GM19452 (cell line): ENCODE measurements around the gene PTBP3.
"Not testable (repeated sequence)": the region's sequence is repeated elsewhere in the genome, so short reads cannot be mapped to it uniquely, and the experiment has no call there.

Source experiments
- ATAC-seq: cut with Tn5 transposase; IDR thresholded peaks from one replicate; pipeline ENCODE4 v1.9.1; 2021; ENCODE audit not compliant: unreplicated experiment

PTBP3 gene

DNA sequence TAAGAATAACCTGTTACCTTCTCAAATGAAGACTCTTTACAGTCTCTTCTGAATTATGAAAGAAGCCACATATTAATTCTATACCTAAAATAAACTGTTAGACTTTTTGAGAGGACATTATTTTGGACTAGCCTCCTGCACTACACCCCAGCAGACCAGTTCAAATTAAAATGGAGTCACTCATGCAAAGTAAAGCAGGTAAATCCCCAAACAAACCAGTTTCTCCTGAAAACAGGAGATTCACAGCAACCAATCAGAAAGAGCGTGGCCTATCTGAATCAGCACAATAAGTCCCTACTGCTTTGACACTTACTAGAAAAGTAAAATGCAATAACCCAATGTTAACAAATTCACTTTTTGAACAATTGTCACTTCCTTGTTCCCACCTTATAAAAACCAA is 58.8 kb downstream of the PTBP3 start:
- no peak for ATAC-seq

DNA sequence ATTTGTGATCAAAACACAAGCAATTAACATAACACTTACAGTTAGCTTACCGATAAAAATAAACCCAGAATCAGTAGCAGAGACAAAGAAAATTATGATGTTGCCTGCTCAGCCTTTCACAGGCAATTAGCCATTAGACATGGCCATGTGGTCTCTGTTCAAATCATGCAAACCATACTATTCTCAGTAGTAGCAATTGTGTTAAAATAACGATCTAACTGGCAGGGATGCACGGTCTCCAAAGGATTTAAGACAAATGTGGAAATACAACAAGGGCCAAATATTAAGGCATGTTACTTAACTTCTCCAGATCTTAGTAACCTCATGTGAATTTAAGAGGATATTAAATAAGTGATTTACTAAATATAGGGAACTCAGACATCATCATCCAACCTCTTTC is 59.5 kb downstream of the PTBP3 start:
- no peak for ATAC-seq

DNA sequence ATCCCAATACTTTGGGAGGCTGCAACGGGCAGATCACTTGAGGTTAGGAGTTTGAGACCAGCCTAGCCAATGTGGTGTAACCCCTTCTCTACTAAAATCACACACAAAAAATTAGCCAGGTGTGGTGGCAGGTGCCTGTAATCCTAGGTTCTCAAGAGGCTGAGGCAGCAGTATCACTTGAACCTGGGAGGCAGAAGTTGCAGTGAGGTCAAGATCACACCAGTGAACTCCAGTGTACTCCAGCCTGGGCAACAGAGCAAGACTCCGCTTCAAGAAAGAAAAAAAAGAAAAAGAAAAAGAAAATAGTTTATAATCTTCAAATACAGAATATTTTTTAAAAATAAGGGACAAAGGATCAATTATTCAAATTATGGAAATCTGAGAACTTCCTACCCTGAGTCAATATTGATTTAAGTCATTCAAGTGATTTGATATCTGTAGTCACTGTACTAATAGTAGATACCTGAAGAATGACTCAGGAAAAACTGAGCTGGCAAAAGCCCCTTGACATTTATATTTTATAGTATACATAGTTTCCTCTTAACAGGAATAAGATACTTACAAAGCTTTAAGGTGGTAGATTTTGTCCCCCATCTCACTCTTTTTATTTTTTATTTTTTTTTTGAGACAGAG is 61.8 kb downstream of the PTBP3 start:
- no peak for ATAC-seq

DNA sequence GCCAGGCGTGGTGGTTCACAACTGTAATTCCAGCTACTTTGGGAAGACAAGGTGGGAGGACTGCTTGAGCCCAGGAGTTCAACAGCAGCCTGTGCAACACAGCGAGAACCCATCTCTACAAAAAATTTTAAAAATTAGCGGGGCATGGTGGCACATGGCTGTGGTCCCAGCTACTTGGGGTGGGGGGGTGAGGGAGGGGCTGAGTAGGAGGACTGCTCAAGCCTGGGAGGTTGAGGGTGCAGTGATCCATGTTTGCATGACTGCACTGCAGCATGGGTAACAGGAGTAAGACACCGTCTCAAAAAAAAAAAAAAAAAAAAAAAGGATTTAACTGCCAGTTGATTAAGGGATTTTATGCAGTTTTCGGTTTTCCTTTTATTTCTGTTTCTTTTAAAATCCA is 65.0 kb downstream of the PTBP3 start:
- ATAC-seq, result no peak

DNA sequence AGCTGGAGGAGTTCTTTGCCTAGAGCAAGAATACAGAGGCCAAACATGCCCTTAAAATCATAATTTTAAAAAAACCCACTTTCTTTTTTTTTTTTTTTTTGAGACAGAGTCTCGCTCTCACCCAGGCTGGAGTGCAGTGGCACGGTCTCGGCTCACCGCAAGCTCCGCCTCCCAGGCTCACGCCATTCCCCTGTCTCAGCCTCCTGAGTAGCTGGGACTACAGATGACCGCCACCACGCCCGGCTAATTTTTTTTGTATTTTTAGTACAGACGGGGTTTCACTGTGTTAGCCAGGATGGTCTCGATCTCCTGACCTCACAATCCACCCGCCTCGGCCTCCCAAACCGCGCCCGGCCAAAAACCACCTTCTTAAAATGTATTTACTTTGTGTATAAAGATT is 66.3 kb downstream of the PTBP3 start:
- not testable (repeated sequence) for ATAC-seq

DNA sequence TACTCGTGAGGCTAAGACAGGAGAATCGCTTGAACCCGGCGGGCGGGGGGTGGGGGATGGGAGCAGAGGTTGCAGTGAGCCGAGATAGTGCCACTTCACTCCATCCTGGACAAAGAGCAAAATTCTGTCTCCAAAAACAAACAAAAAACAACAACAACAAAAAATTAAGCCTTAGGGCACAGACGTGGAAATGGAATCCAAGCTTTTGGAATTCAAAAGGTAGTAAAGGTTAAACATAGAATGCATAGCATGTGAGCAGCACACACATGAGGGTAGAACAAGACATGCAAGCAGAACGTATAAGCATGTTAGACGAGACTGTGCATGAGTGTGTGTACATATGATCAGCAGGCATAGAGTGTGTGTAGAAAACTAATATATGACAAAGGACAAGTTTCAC is 68.0 kb downstream of the PTBP3 start:
- ATAC-seq, result no peak

DNA sequence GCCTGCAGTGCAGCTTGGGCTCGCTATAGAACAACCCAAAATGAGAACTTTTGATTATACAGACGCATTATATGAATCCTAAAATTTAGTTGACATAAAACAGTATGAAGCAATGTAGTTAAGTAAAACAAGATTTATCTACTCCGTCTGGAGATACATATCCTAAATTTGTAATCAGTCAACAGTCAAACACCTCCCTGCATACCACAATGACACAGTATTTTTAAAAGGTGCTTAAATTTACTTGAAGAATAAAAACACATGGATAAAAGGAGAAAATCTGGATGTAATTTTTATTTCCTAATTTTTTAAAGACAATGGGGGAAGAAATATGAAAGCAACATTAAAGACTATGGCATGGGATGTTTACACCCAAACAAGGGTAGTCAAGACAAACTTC is 70.8 kb downstream of the PTBP3 start:
- ATAC-seq, result no peak

DNA sequence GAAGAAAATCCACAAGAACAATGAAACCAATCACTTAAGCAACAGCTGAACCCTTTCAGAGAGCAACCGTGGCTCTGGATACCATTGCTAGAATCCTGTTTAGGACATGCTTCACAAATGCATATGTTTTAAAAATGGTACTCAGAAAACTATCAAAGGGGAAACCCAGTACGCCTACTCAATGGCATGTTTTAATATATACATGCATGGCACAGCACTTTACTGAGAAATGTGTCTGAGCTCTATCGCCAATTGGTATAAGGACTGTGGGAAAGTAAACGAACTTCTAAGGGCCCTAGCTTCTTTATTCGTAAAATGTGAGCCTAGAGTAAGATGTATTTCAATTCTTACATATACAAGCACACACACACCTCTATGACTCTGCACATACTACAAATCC is 72.3 kb downstream of the PTBP3 start:
- ATAC-seq, result no peak

DNA sequence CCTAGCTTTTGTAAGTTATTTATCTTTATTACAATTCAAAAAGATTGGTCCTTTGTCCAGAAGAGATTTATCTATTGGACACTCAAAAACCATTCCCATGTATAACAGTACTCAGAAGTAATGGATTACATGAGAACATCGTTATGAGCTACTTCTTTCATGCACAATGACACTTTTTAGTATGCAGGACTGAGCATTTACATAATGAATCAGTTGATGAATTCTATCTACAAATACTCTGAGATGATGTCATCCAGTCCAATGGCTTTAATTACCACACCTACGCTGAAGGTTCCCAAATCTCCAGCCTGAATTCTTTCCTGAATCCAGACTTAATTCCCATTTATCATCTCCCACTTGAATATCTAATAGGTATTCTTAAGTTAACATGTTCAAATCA is 75.3 kb downstream of the PTBP3 start:
- ATAC-seq, result no peak

DNA sequence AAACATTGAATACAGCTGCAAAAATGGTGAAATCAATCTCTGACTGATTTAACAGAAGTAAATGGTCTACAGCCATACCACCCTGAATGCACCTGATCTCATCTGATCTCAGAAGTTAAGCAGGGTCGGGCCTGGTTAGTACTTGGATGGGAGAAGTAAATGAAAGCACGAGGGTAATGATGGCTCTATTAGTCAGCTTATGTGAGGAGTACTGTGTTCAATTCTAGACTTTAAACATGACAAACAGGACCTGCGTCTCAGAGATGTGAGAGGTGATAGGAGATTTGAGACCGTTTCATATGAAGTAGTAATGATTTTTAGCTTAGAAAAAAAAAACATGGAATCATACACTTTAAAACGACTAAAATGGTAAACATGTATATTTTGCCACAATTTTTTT is 81.2 kb downstream of the PTBP3 start:
- ATAC-seq, result no peak

DNA sequence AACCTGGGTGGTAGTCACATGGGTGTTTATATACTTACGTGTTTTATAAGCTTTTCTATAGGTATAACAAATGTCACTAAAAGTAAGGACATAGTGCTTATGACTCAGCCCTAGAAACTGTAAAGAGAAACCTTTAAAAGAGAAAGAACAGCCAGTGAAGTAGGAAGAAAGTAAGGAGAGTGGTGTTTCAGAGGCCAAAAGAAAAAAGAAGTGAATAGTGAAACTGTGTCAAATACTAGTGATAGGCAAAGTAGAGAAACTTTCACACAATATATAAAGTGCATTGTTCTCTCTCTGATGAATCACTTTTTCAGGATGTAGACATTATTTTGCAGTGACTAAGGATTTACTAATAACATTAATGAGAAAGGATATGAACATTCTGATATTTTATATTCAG is 84.1 kb downstream of the PTBP3 start:
- ATAC-seq, result peak; percentile 67

DNA sequence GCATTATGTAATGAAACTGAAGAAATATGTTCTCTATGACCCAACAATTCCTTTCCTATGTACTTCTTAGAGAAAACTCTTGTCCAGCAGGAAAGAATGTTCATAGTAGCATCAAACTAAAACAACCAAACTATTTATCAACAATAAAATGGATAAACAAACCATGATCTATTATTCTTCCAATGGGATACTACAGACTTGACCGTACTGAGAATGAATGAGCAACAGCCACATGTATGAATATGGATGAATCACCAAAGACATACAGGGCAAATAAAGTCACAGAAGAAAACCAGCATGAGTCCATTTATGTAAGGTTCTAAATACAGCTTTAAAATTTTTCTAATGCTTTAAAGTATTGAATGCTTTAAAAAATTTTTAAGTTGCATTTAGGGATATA is 84.7 kb downstream of the PTBP3 start:
- ATAC-seq, result no peak

DNA sequence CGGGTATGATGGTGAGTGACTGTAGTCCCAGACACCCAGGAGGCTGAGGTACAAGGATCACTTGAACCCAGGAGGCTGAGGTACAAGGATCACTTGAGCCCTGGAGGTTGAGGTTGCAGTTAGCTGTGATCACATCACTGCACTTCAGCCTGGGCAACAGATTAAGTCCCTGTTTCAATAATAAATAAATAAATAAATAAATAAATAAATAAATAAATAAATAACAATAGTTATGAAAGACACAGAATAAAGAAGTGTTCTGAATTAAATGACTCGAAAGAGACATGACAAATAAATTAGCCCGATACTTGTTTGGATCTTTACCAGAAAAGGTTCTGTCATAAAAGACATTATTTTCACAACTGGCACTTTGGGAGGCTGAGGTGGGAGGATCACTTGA is 86.3 kb downstream of the PTBP3 start:
- no peak for ATAC-seq

DNA sequence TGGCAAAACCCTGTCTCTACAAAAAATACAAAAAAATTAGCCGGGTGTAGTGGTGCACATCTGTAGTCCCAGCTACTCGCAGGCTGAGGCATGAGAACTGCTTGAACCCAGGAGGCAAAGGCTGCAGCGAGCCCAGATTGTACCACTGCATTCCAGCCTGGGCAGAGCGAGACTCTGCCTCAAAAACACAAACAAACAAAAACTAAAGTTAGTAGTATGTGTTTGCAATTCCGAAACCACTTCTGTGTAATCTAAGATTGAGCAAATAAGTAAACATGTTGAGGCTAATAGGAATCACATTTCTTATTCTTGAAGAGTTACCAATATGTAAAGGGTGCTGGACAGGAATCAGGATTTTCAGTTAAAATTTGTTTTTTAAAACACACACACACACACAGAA is 88.3 kb downstream of the PTBP3 start:
- no peak for ATAC-seq

DNA sequence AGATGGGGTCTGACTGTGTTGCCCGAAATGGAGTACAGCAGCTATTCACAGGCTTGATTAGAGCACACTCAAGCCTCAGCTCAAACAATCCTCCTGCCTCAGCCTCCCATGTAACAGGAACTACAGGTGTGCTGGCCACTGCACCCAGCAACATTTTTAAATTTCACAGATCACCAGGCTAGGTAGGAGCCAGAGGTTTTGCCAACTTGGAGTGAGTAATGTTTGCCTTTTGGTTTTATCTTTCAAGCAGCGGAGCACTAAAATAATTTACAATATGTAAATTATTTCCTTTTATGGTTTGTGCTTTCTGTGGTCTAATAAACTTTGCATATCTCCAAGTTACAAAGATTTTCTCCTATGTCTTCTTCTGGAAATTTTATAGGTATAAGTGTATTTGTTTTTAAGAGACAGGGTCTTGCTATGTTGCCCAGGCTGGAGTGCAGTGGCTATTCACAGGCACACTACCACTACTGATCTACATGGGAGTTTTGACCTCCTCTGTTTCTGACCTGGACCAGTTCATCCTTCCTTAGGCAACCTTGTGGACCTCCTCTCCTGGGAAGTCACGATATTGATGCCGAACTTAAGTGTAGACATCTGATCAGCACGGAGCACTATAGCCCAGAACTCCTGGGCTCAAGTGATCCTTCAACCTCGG is 91.1 kb downstream of the PTBP3 start:
- no peak for ATAC-seq

DNA sequence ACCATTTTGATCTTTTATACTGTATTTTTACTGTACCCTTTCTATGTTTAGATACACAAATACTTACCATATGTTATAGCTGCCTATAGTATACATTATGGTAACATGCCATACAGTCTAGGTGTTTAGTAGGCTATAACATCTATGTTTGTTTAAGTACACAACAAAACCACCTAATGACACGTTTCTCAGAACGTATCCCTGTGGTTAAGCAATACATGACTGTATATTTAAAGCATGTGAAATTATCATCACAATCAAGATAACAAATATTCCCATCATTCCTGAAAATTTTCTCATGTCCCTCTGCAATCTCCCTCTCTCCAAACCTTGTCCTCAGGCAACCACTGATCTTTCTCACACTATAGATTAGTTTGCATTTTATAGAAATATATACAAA is 91.9 kb downstream of the PTBP3 start:
- no peak for ATAC-seq

DNA sequence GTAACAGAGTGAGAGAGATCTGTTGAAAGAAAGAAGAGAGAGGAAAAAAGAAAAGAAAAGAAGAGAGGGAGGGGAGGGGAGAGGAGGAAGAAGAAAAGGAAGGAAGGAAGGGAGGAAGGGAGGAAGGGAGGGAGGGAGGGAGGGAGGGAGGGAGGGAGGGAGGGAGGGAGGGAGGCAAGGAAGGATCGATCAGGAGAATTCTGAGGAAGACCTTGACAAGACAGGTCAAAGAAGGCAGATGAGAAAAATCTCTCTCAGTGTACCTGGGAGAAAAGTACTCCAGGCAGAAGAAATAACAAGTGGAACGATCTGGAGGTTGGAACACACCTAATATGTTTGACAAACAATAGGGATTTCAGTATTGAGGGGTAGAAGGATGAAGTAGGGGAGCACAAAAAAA is 93.7 kb downstream of the PTBP3 start:
- ATAC-seq, result no peak

DNA sequence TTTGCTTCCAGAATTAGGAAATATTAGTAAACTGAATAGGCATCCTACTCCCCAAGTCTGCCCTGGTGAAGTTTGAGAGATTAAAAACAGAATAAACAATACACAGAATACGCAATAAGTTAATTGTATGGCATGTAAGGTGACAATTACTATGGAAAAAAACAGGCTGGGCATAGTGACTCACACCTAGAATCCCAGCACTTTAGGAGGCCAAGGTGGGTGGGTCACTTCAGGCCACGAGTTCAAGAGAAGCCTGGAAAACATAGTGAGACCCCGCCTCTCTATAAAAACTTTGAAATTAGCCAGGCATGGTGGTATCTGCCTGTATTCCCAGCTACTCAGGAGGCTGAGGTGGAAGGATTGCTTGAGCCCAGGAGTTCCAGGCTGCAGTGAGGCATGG is 94.1 kb downstream of the PTBP3 start:
- no peak for ATAC-seq

DNA sequence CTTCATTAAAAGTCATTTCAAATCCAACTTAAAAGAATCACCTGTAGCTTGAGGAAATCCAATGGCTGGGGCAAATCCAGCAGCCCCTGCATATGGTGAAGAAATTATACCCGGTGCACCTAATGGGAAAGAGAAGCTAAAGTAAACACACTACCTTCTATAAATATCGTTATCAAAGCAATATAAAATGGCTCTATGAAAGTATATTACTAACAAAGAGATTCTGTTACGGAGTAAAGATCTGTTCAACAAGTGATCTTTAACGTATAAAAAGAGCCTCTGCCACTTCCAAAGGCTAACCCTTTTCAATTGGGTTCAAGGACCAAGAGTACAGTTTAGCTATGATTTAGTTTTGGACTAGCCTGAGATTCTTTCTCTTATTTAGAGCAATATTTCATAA is 98.6 kb downstream of the PTBP3 start:
- ATAC-seq, result no peak

DNA sequence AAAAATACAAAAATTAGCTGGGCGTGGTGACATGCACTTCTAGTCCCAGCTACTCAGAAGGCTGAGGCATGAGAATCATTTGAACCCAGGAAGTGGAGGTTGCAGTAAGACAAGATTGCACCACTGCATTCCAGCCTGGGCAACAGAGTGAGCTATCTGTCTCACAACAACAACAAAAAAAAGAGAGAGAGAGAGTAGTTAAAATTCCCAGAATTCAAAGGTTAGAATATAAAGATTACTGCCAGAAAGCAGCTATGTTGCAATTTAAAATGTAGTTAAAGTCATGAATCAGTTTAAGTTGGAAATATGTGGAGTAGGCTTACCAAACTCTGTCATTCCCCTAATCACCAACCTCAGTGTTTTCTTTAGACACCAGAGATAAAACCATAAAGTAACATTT is 99.7 kb downstream of the PTBP3 start:
- no peak for ATAC-seq

DNA sequence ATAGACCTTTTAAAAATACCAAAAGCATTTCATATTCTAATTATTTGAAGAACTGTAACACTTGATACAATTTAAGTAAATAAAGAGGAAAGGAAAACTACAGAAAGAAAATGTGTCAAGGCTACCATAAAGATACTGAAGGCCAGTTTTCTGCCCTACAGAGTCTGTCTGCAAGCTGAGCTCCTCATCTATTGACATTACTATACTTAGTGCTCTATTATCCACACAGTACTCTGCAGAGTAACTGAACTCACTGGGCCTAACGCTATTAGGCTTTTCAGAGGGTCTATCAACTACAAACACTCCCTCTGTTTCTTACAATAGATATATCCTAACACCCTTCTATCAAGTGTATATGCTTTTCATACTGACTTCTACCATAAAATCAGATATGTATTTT is 101.2 kb downstream of the PTBP3 start:
- ATAC-seq, result no peak

DNA sequence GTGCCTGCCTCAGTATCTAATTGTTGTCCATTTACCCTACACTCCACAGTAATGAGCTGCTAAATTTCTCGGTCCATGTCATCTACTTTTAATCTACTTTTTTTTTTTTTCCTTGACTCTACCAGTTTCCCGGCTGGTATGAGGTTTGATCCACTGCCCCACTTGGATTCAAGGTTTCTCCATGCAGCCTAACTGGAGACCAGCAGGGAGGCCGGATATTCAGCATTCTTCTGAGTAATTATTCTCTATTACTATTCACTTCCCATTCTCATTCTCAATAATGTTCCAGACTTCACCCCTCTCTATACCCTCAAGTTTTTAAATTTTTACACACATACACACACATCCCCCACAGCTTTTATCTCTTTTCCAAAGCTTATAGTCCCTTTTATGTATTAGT is 107.3 kb downstream of the PTBP3 start:
- ATAC-seq, result no peak
